ENCODE data around the gene GATB. TPM values are rescaled to one million over a fixed set of nuclear protein-coding genes. Genes with fewer than 3 reads are reported as not detected.
"Not testable (repeated sequence)": the region's sequence is repeated elsewhere in the genome, so short reads cannot be mapped to it uniquely, and the experiment has no call there.

The GATB gene
- total RNA-seq, 1 experiment from 2014 or later, result 21.2 TPM

- Histone ChIP-seq H3K23ac (ENCODE audit: insufficient read length, low read depth, low read length) (no peak overlapping the region), H4K5ac (ENCODE audit: insufficient read length, low read depth, low read length) (no peak overlapping the region), H2BK12ac (ENCODE audit: insufficient read length, low read depth, low read length) (no peak overlapping the region), H3K14ac (ENCODE audit: insufficient read depth, low read length) (no peak overlapping the region), H3K79me1 (ENCODE audit: insufficient read depth, low read depth, low read length, poor library complexity, severe bottlenecking) (no peaks in the 10 kb centered on the region), H3K4ac (ENCODE audit: low read depth, low read length) (no peak overlapping the region), H4K8ac (replicated peaks; ENCODE audit: insufficient read length, low read depth, low read length) (no peak overlapping the region), H3K27ac (ENCODE audit: insufficient read length, low read depth, low read length) (no peak overlapping the region), H3K18ac (ENCODE audit: insufficient read length, low read depth, low read length) (no peak overlapping the region), H2BK20ac (ENCODE audit: low read depth, low read length, poor library complexity, severe bottlenecking) (no peak overlapping the region), H3K4me1 (ENCODE audit: insufficient read depth, low read length) (no peaks in the 10 kb centered on the region), H3T11ph (ENCODE audit: low read length) (no peak overlapping the region), H4K20me1 (ENCODE audit: control insufficient read depth, insufficient read depth, insufficient read length) (no peaks in the 10 kb centered on the region), H3K56ac (ENCODE audit: insufficient read length, low read depth, low read length) (no peak overlapping the region), H4K91ac (ENCODE audit: insufficient read length, low read depth, low read length) (no peak overlapping the region), H3K23me2 (ENCODE audit: insufficient read length, low read depth, low read length, poor library complexity, severe bottlenecking) (no peaks in the 10 kb centered on the region), H2AFZ (ENCODE audit: low read length) (no peak overlapping the region), H3K27me3 (ENCODE audit: insufficient read depth, low read length) (no peaks in the 10 kb centered on the region), H2AK5ac (ENCODE audit: insufficient read length, low read length) (no peak overlapping the region), H3K4me2 (ENCODE audit: insufficient read depth, insufficient read length, low read length) (no peak overlapping the region), H2BK120ac (ENCODE audit: low read depth, low read length, poor library complexity, severe bottlenecking) (no peak overlapping the region), H3K9me3 (ENCODE audit: control insufficient read depth, low read depth, low read length) (no peaks in the 10 kb centered on the region), H2BK5ac (ENCODE audit: insufficient read length, low read length) (no peak overlapping the region), H3K79me2 (ENCODE audit: insufficient read depth, low read length) (no peaks in the 10 kb centered on the region), H2BK15ac (ENCODE audit: low read depth, low read length) (no peak overlapping the region), H3K9ac (ENCODE audit: extremely low read depth, insufficient read length, low read length) (no peak overlapping the region)
- no peak for TF ChIP-seq CTCF (conservative IDR thresholded peaks at IDR 0.05)
- H3K4me1 Mint-ChIP-seq, result no peaks in the 10 kb centered on the region
- WGBS (ENCODE audit: extremely low coverage, insufficient read length, low lambda C conversion rate), result no CpG with 5 or more reads among the region's 1 CpG
- H3K27ac Mint-ChIP-seq, result no peak overlapping the region
- peaks cover 35 to 41% of the 10 kb centered on the region in 2 experiments for H3K9me3 Mint-ChIP-seq
- H3K4me3 Mint-ChIP-seq, result no peak overlapping the region
- no peak for DNase-seq
- no peaks in the 10 kb centered on the region for H3K27me3 Mint-ChIP-seq (ENCODE audit: low read depth)
- H3K36me3 Mint-ChIP-seq (ENCODE audit: insufficient read depth in 1 of 3, low read depth in 3 of 3), result peaks cover 41 to 48% (median 42%) of the 10 kb centered on the region in 3 experiments
These were observed 24.4 kb downstream of the GATB start for GRCh38 chr4:151736361-151736760.

- H2BK12ac ChIP-seq (ENCODE audit: insufficient read length, low read depth, low read length); DNase-seq; H3K23me2 ChIP-seq (ENCODE audit: insufficient read length, low read depth, low read length, poor library complexity, severe bottlenecking); H3K27ac ChIP-seq (ENCODE audit: insufficient read length, low read depth, low read length); H3K4ac ChIP-seq (ENCODE audit: low read depth, low read length); H3K4me3 Mint-ChIP-seq; H3K4me2 ChIP-seq (ENCODE audit: insufficient read depth, insufficient read length, low read length); H3K9me3 ChIP-seq (ENCODE audit: control insufficient read depth, low read depth, low read length); H3K56ac ChIP-seq (ENCODE audit: insufficient read length, low read depth, low read length); H2BK5ac ChIP-seq (ENCODE audit: insufficient read length, low read length); H2BK20ac ChIP-seq (ENCODE audit: low read depth, low read length, poor library complexity, severe bottlenecking); H3K18ac ChIP-seq (ENCODE audit: insufficient read length, low read depth, low read length); H3K27me3 ChIP-seq (ENCODE audit: insufficient read depth, low read length); H4K20me1 ChIP-seq (ENCODE audit: control insufficient read depth, insufficient read depth, insufficient read length); H3K4me1 Mint-ChIP-seq; H2AK5ac ChIP-seq (ENCODE audit: insufficient read length, low read length); H3K27me3 Mint-ChIP-seq (ENCODE audit: low read depth); H3K9ac ChIP-seq (ENCODE audit: extremely low read depth, insufficient read length, low read length); H4K5ac ChIP-seq (ENCODE audit: insufficient read length, low read depth, low read length); H3K23ac ChIP-seq (ENCODE audit: insufficient read length, low read depth, low read length); H4K91ac ChIP-seq (ENCODE audit: insufficient read length, low read depth, low read length); H3K27ac Mint-ChIP-seq; H2BK15ac ChIP-seq (ENCODE audit: low read depth, low read length); H2BK120ac ChIP-seq (ENCODE audit: low read depth, low read length, poor library complexity, severe bottlenecking); H3K4me1 ChIP-seq (ENCODE audit: insufficient read depth, low read length); H3K79me1 ChIP-seq (ENCODE audit: insufficient read depth, low read depth, low read length, poor library complexity, severe bottlenecking); H2AFZ ChIP-seq (ENCODE audit: low read length); H3T11ph ChIP-seq (ENCODE audit: low read length); H4K8ac ChIP-seq (replicated peaks; ENCODE audit: insufficient read length, low read depth, low read length); H3K79me2 ChIP-seq (ENCODE audit: insufficient read depth, low read length); H3K14ac ChIP-seq (ENCODE audit: insufficient read depth, low read length): not testable (repeated sequence)
- peaks cover 21 to 26% of the 10 kb centered on the region in 2 experiments for H3K9me3 Mint-ChIP-seq
- H3K36me3 Mint-ChIP-seq (ENCODE audit: insufficient read depth in 1 of 3, low read depth in 3 of 3), result peaks cover 26 to 39% (median 30%) of the 10 kb centered on the region in 3 experiments
- WGBS (ENCODE audit: extremely low coverage, insufficient read length, low lambda C conversion rate), result no CpG with 5 or more reads among the region's 34 CpGs
These were observed 29.1 kb downstream of the GATB start for GRCh38 chr4:151731670-151732069.

Data from H9 (cell line).